HPDE6-E6E7 (cell line): ENCODE results near the gene MTHFS.
"Not testable (repeated sequence)": the region's sequence is repeated elsewhere in the genome, so short reads cannot be mapped to it uniquely, and the experiment has no call there.

Experiments
- DNase-seq: peaks from one replicate; pipeline ENCODE4 v3.0.0; 2011; ENCODE audit warnings: missing footprints; ENCODE audit errors: extremely low spot score

The MTHFS gene

GRCh38 chr15:79896634-79897379 lies at the start of gene MTHFS:
MTHFS (minus strand) TSS chr15:79897014; CDS start chr15:79896988, 26 bp downstream.
- DNase-seq = peak; percentile 80

- DNase-seq = no peak
Observed at GRCh38 chr15:79944622-79945021, 47.8 kb upstream of the MTHFS start.

DNA sequence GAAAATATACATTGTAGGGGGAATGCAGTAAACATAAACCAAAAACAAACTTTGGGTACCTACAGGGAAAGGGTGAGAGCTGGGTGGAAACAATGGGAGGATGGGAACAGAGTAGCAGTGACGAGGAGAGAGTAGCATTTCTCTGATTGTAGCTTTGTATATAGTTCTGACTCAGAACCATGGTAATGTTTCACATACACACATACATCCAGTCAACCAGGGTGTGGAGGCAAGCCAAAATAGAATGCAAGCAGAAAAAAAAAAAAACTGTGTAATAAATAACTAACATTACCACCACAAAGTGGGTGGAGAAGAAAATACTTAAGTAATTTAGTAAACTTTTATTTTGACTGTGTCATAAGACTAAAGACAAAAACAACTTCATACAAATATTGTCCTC lies 47.0 kb upstream of the MTHFS start:
- no peak for DNase-seq

DNA sequence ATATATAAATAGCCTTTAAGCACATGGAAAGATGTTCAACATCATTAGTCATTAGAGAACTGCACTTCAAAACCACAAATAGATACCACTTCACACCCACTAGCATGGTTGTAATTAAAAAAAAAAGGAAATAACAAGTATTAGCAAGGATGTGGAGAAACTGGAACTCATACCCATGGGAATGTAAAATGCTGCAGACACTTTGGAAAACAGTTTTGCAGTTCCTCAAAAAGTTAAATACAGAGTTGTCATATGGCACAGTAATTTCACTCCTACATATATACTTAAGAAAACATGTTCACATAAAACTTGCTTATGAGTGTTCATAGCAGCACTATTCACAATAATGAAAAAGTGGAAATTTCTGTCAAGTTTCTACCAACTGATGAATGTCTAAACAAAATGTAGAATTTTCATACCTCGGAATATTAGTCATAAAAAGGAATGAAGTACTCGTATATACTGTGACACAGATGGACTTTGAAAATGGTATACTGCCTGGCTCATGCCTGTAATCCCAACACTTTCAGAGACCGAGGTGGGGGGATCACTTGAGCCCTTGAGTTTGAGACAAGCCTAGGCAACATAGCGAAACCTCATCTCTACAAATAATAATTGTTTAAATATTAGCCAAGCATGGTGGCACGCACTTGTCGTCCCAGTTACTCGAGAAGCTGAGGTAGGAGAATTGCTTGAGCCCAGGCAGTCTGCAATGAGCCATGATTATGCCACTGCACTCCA lies 46.1 kb upstream of the MTHFS start:
- DNase-seq = no peak

GRCh38 chr15:79939399-79939798 lies 42.6 kb upstream of the MTHFS start:
- no peak for DNase-seq

DNA sequence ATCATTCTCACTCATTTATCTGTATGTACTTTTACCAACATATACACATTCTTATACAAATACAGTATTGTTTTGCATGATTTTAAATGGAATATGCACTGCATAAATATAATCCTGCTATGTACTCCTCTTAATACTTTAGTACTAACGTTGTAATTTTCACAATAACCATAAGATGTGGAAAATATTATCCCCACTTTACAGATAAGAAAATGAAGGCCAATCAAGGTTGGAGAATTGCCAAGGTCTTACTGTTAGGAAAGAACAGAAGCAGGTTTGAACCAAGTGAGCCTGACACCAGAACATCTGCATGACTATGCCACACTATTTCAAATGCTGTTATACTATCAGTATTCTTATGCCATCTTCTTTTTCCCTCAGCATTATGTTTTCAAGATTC lies 41.3 kb upstream of the MTHFS start:
- no peak for DNase-seq

- not testable (repeated sequence) for DNase-seq
Observed at GRCh38 chr15:79935556-79936201, 38.9 kb upstream of the MTHFS start.

DNA sequence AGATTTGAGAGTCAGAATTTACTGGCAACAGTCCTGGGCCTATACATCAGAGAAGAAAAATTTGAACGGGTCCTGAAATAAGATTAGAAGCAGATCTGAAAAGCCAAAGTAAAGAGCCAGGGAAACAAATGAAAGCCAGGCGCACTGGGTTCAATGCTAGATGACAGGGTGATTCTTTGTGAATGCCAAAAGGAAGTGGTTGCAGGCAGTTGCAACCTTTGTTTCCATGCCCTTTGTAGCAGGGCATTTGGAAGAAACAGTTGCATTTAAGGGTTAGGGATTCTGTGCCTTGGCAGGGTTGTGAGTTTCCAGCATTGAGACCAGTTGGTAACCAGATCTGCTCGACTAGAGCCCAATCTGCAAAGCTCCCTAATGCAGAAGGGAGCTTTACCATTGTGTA lies 36.4 kb upstream of the MTHFS start:
- DNase-seq = no peak

- DNase-seq = no peak
Observed at GRCh38 chr15:79932447-79932846, 35.6 kb upstream of the MTHFS start.

GRCh38 chr15:79930516-79930915 lies 33.7 kb upstream of the MTHFS start:
- DNase-seq = no peak

- no peak for DNase-seq
Observed at GRCh38 chr15:79929412-79929811, 32.6 kb upstream of the MTHFS start.

- DNase-seq = not testable (repeated sequence)
Observed at GRCh38 chr15:79926116-79926515, 29.3 kb upstream of the MTHFS start.

DNA sequence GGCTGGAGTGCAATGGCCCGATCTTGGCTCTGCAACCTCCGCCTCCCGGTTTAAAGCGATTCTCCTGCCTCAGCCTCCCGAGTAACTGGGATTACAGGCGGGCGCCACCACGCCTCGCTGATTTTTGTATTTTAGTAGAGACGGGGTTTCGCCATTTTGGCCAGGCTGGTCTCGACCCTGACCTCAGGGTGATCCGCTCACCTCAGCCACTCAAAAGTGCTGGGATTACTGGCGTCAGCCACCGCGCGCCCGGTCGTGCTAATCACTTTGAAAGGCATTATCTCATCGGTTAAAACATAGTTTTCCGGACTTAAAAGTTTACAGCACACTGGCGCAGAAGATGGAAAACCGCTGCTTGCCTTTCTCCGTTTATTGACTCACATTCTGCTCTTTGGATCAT lies 27.6 kb upstream of the MTHFS start:
- no peak for DNase-seq

- DNase-seq = peak; percentile 95
Observed at GRCh38 chr15:79923515-79924169, 26.8 kb upstream of the MTHFS start.

- DNase-seq = peak; percentile 54
Observed at GRCh38 chr15:79923079-79923514, 26.3 kb upstream of the MTHFS start.

GRCh38 chr15:79922512-79923078 lies 25.8 kb upstream of the MTHFS start:
- no peak for DNase-seq

GRCh38 chr15:79919749-79920511 lies 23.1 kb upstream of the MTHFS start:
- DNase-seq = no peak

GRCh38 chr15:79919090-79919748 lies 22.4 kb upstream of the MTHFS start:
- DNase-seq = no peak

- DNase-seq = no peak
Observed at GRCh38 chr15:79918278-79918677, 21.5 kb upstream of the MTHFS start.

DNA sequence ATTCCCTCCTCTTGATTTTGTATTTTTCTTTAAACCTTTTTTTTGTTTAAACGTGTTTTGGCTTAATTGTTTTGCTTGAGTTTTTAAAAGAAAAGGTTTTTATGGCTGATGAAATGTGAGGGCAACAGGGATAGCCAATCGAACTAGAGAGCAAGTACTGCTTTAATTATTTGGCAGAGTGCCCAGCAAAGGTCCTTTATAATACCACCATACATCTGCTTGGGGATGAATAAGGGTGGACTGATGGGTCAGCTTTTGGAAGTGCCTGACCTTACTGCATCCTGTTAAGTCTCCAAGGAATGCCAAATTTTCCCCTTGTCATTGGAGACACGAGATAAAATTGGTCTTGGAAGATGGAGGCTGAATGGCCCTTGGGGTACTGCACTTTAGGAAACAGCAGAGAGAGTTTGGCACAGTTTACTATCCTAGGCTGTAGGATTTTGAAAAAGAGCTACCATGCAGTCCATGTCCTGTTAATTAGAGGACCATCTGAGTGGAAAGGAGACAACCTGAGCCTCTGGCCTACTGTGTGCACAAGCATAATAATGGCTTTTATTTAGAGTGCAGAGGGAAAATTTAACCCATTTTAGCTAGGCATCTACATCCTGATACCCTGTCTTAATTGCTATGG lies 19.8 kb upstream of the MTHFS start:
- no peak for DNase-seq
